ENCODE data around the gene TRIML2. TPM values are rescaled to one million over a fixed set of nuclear protein-coding genes. Genes with fewer than 3 reads are reported as not detected.

The TRIML2 gene
- total and polyA plus RNA-seq, 10 of the 15 experiments (the other 5 are each of a cell fraction or from before 2014, with no cell fraction given): not detected

DNA sequence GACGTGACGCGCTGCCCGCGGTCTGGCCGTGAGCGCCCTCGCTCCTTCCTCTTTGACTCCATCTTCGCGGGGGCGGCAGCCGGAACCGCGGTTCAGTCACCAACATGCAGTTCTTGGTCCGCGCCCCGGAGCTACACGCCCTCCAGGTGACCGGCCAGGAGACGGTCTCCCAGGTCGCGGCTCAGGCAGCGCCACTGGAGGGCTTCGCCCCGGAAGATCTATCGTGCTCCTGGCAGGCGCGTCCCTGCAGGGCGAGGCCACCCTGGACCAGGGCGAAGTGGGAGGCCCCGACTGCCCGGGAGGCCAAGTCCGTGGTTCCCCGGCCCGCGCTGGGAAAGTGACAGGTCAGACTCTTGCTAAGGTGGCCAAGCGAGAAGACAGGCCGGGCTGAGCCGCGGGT is 2.9 kb downstream of the TRIML2 start:
- Histone ChIP-seq H3K9me3 (replicated peaks; ENCODE audit: control insufficient read depth, insufficient read depth, low read length) (no peaks in the 10 kb centered on the region; the same call in 2 of the 3 replicates), H3K27ac (ENCODE audit: control insufficient read depth, insufficient read depth) (no peak overlapping the region), H4K20me1 (ENCODE audit: control insufficient read depth, insufficient read depth) (no peaks in the 10 kb centered on the region), H3K4me3 (no peak overlapping the region), H3K36me3 (ENCODE audit: control insufficient read depth in 2 of 2, insufficient read depth in 2 of 2, low read length in 1 of 2) (no peaks in the 10 kb centered on the region), H3K4me2 (ENCODE audit: control insufficient read depth, insufficient read depth) (no peak overlapping the region), H2AFZ (ENCODE audit: control insufficient read depth, low read depth, low read length) (no peak overlapping the region), H3K4me1 (ENCODE audit: control insufficient read depth, insufficient read depth, low read length) (no peaks in the 10 kb centered on the region), H3K79me2 (ENCODE audit: control insufficient read depth, insufficient read depth, low read length) (no peaks in the 10 kb centered on the region), H3K9ac (ENCODE audit: control insufficient read depth, insufficient read depth, low read length) (no peak overlapping the region), H3K27me3 (replicated peaks in 1 of 2; ENCODE audit: control insufficient read depth in 2 of 2, insufficient read depth in 2 of 2, low read length in 1 of 2) (no peaks in the 10 kb centered on the region)
- no peak for TF ChIP-seq BACH1 (IDR thresholded peaks at IDR 0.05; ENCODE audit: borderline replicate concordance)
- TF ChIP-seq, protein P1, sequence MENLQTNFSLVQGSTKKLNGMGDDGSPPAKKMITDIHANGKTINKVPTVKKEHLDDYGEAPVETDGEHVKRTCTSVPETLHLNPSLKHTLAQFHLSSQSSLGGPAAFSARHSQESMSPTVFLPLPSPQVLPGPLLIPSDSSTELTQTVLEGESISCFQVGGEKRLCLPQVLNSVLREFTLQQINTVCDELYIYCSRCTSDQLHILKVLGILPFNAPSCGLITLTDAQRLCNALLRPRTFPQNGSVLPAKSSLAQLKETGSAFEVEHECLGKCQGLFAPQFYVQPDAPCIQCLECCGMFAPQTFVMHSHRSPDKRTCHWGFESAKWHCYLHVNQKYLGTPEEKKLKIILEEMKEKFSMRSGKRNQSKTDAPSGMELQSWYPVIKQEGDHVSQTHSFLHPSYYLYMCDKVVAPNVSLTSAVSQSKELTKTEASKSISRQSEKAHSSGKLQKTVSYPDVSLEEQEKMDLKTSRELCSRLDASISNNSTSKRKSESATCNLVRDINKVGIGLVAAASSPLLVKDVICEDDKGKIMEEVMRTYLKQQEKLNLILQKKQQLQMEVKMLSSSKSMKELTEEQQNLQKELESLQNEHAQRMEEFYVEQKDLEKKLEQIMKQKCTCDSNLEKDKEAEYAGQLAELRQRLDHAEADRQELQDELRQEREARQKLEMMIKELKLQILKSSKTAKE (IDR thresholded peaks at IDR 0.05; ENCODE audit: low read depth, poor library complexity, severe bottlenecking): no peak
- TF ChIP-seq POLR2A (IDR thresholded peaks at IDR 0.05; ENCODE audit: low read depth, low read length): no peak
- no peak for TF ChIP-seq ETV6 (conservative IDR thresholded peaks at IDR 0.05 in 1 of 2, IDR thresholded peaks at IDR 0.05 in 1 of 2; ENCODE audit: borderline replicate concordance in 1 of 2, low read depth in 1 of 2)
- no peak for TF ChIP-seq POLR2AphosphoS5 (IDR thresholded peaks at IDR 0.05; ENCODE audit: low read length)
- no peak for TF ChIP-seq ZZZ3 (IDR thresholded peaks at IDR 0.05; ENCODE audit: control insufficient read depth, insufficient read length, low read depth)
- TF ChIP-seq, protein P2, sequence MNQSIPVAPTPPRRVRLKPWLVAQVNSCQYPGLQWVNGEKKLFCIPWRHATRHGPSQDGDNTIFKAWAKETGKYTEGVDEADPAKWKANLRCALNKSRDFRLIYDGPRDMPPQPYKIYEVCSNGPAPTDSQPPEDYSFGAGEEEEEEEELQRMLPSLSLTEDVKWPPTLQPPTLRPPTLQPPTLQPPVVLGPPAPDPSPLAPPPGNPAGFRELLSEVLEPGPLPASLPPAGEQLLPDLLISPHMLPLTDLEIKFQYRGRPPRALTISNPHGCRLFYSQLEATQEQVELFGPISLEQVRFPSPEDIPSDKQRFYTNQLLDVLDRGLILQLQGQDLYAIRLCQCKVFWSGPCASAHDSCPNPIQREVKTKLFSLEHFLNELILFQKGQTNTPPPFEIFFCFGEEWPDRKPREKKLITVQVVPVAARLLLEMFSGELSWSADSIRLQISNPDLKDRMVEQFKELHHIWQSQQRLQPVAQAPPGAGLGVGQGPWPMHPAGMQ (IDR thresholded peaks at IDR 0.05; ENCODE audit: borderline replicate concordance): no peak
- TF ChIP-seq, protein P3, sequence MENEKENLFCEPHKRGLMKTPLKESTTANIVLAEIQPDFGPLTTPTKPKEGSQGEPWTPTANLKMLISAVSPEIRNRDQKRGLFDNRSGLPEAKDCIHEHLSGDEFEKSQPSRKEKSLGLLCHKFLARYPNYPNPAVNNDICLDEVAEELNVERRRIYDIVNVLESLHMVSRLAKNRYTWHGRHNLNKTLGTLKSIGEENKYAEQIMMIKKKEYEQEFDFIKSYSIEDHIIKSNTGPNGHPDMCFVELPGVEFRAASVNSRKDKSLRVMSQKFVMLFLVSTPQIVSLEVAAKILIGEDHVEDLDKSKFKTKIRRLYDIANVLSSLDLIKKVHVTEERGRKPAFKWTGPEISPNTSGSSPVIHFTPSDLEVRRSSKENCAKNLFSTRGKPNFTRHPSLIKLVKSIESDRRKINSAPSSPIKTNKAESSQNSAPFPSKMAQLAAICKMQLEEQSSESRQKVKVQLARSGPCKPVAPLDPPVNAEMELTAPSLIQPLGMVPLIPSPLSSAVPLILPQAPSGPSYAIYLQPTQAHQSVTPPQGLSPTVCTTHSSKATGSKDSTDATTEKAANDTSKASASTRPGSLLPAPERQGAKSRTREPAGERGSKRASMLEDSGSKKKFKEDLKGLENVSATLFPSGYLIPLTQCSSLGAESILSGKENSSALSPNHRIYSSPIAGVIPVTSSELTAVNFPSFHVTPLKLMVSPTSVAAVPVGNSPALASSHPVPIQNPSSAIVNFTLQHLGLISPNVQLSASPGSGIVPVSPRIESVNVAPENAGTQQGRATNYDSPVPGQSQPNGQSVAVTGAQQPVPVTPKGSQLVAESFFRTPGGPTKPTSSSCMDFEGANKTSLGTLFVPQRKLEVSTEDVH (IDR thresholded peaks at IDR 0.05; ENCODE audit: low read depth, partially characterized antibody): no peak
- TF ChIP-seq LARP7 (IDR thresholded peaks at IDR 0.05): no peak
- TF ChIP-seq HDGF (IDR thresholded peaks at IDR 0.05): no peak
- TF ChIP-seq, protein P4, sequence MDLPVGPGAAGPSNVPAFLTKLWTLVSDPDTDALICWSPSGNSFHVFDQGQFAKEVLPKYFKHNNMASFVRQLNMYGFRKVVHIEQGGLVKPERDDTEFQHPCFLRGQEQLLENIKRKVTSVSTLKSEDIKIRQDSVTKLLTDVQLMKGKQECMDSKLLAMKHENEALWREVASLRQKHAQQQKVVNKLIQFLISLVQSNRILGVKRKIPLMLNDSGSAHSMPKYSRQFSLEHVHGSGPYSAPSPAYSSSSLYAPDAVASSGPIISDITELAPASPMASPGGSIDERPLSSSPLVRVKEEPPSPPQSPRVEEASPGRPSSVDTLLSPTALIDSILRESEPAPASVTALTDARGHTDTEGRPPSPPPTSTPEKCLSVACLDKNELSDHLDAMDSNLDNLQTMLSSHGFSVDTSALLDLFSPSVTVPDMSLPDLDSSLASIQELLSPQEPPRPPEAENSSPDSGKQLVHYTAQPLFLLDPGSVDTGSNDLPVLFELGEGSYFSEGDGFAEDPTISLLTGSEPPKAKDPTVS (IDR thresholded peaks at IDR 0.05; ENCODE audit: low read depth, low read length): no peak
- TF ChIP-seq ESRRA (IDR thresholded peaks at IDR 0.05; ENCODE audit: low read length): no peak
- no peak for TF ChIP-seq HCFC1 (IDR thresholded peaks at IDR 0.05; ENCODE audit: low read length)
- TF ChIP-seq STAT1 (conservative IDR thresholded peaks at IDR 0.05): no peak
- no peak for TF ChIP-seq TAF1 (IDR thresholded peaks at IDR 0.05; ENCODE audit: borderline replicate concordance, low read depth, low read length)
- TF ChIP-seq IKZF2 (IDR thresholded peaks at IDR 0.05): no peak
- TF ChIP-seq IKZF1 (conservative IDR thresholded peaks at IDR 0.05): no peak
- in situ Hi-C loops (cut with MboI) (no loop called here), intact Hi-C loops (cut with micrococcal nuclease; ENCODE audit: unreplicated experiment) (no loop called here)
- WGBS (ENCODE audit: insufficient coverage, insufficient replicate concordance, low lambda C conversion rate, missing lambda C conversion rate): 83% methylated on average over 40 of the region's 40 CpGs
- RAD21 ChIA-PET (ENCODE audit: unreplicated experiment): no interaction called here
- no peak for FAIRE-seq
- SMC1A ChIA-PET (ENCODE audit: uncharacterized antibody, unreplicated experiment): no interaction called here
- no peak for DNase-seq (ENCODE audit: low read depth, low spot score)
- no TSS peak for BruUV-seq (replicated peaks)
- no peak for ATAC-seq
- POLR2A ChIA-PET: no interaction called here
- CTCF ChIA-PET: no interaction called here

Measured in GM12878 (cell line).